ENCODE results near the gene DAB2.

DNA sequence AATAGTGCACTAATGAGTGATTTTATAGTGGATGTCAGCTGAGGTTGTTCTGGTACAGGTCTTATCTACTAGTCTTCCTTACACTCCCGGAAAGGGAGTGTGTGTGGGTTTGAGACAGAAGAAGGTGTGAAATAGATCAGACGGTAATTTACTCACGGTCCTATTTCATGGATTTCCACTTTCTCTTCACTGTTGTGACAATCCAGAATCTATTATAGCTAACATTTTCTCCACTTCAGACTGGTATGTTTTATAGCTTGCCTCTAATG is 53.5 kb downstream of the DAB2 start:
- TF ChIP-seq, protein P1, sequence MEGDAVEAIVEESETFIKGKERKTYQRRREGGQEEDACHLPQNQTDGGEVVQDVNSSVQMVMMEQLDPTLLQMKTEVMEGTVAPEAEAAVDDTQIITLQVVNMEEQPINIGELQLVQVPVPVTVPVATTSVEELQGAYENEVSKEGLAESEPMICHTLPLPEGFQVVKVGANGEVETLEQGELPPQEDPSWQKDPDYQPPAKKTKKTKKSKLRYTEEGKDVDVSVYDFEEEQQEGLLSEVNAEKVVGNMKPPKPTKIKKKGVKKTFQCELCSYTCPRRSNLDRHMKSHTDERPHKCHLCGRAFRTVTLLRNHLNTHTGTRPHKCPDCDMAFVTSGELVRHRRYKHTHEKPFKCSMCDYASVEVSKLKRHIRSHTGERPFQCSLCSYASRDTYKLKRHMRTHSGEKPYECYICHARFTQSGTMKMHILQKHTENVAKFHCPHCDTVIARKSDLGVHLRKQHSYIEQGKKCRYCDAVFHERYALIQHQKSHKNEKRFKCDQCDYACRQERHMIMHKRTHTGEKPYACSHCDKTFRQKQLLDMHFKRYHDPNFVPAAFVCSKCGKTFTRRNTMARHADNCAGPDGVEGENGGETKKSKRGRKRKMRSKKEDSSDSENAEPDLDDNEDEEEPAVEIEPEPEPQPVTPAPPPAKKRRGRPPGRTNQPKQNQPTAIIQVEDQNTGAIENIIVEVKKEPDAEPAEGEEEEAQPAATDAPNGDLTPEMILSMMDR (IDR thresholded peaks at IDR 0.05; ENCODE audit: low read depth, low read length, poor library complexity, severe bottlenecking), result no peak
- TF ChIP-seq EZH2phosphoT487 (IDR thresholded peaks at IDR 0.05; ENCODE audit: borderline replicate concordance, low read length), result no peak
